ENCODE results near the gene MYO1E. TPM values are rescaled to one million over a fixed set of nuclear protein-coding genes. Genes with fewer than 3 reads are reported as not detected.

MYO1E gene
- total RNA-seq, 1 experiment from 2014 or later: 83.6 TPM

DNA sequence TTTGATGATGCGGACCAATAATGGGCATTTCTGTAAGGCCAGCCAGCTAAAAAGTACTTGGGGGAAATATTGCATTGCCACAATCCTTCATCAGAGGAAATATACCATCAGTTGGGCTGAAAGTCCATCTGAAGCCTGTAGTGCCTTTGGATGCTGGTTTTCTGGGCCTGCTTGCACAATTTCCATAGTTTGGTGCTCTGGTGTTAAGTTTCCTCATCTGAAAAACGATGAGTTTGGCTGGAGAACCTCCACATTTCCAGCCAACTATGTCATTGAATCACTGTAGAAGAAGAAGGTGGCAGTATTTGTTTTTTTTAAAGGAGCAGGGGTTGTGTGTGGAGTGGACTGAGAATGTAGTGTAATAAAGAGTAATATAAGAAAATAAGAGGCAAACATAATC is 257.6 kb downstream of the MYO1E start (continued):
- TF ChIP-seq ZNF532 (CRISPR knock-in tag; IDR thresholded peaks at IDR 0.05; ENCODE audit: borderline replicate concordance) (no peak), FOXP4 (CRISPR knock-in tag; IDR thresholded peaks at IDR 0.05) (no peak)
- TF ChIP-seq, protein P1, sequence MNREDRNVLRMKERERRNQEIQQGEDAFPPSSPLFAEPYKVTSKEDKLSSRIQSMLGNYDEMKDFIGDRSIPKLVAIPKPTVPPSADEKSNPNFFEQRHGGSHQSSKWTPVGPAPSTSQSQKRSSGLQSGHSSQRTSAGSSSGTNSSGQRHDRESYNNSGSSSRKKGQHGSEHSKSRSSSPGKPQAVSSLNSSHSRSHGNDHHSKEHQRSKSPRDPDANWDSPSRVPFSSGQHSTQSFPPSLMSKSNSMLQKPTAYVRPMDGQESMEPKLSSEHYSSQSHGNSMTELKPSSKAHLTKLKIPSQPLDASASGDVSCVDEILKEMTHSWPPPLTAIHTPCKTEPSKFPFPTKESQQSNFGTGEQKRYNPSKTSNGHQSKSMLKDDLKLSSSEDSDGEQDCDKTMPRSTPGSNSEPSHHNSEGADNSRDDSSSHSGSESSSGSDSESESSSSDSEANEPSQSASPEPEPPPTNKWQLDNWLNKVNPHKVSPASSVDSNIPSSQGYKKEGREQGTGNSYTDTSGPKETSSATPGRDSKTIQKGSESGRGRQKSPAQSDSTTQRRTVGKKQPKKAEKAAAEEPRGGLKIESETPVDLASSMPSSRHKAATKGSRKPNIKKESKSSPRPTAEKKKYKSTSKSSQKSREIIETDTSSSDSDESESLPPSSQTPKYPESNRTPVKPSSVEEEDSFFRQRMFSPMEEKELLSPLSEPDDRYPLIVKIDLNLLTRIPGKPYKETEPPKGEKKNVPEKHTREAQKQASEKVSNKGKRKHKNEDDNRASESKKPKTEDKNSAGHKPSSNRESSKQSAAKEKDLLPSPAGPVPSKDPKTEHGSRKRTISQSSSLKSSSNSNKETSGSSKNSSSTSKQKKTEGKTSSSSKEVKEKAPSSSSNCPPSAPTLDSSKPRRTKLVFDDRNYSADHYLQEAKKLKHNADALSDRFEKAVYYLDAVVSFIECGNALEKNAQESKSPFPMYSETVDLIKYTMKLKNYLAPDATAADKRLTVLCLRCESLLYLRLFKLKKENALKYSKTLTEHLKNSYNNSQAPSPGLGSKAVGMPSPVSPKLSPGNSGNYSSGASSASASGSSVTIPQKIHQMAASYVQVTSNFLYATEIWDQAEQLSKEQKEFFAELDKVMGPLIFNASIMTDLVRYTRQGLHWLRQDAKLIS (CRISPR knock-in tag; IDR thresholded peaks at IDR 0.05; ENCODE audit: borderline replicate concordance): no peak
- TF ChIP-seq, protein P2, sequence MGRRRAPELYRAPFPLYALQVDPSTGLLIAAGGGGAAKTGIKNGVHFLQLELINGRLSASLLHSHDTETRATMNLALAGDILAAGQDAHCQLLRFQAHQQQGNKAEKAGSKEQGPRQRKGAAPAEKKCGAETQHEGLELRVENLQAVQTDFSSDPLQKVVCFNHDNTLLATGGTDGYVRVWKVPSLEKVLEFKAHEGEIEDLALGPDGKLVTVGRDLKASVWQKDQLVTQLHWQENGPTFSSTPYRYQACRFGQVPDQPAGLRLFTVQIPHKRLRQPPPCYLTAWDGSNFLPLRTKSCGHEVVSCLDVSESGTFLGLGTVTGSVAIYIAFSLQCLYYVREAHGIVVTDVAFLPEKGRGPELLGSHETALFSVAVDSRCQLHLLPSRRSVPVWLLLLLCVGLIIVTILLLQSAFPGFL (CRISPR knock-in tag; IDR thresholded peaks at IDR 0.05; ENCODE audit: borderline replicate concordance): no peak

DNA sequence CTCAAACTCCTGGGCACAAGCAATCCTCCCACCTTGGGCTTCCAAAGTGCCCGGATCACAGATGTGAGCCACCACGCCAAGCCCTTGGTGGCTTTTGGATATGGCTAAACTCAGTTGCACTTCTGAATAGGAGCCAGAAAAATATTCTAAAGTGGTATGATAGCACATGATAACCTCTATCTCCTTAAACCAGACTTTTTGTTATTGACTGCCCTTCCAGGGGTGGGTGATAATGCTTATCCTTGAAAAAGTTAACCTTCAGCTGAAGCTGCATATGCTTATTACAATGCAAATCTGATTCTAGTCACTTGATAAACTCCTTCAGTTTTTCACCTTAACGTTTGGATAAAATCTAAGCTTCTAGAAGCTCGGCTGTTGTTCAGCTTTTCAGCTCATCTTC is 261.4 kb downstream of the MYO1E start:
- Mint-ChIP-seq H3K9me3 (no peaks in the 10 kb centered on the region), H3K36me3 (peaks cover 78% of the 10 kb centered on the region), H3K27ac (0 out of 2 replicates have a peak overlapping the region, but pooled peaks have one; percentile 30), H3K27me3 (ENCODE audit: low read depth) (no peaks in the 10 kb centered on the region), H3K4me1 (no peaks in the 10 kb centered on the region), H3K4me3 (no peak overlapping the region)
- ChIA-PET CTCF (interaction anchor here (0.9 kb wide), 1 partner anchor 10 kb away, joined by 4 read pairs; no protein-coding TSS in a partner anchor), POLR2A (interaction anchor here (0.7 kb wide), 1 partner anchor 692 kb away, joined by 3 read pairs; no protein-coding TSS in a partner anchor)
- TF ChIP-seq, protein P3, sequence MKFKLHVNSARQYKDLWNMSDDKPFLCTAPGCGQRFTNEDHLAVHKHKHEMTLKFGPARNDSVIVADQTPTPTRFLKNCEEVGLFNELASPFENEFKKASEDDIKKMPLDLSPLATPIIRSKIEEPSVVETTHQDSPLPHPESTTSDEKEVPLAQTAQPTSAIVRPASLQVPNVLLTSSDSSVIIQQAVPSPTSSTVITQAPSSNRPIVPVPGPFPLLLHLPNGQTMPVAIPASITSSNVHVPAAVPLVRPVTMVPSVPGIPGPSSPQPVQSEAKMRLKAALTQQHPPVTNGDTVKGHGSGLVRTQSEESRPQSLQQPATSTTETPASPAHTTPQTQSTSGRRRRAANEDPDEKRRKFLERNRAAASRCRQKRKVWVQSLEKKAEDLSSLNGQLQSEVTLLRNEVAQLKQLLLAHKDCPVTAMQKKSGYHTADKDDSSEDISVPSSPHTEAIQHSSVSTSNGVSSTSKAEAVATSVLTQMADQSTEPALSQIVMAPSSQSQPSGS (CRISPR knock-in tag; IDR thresholded peaks at IDR 0.05; ENCODE audit: borderline replicate concordance, low read depth): no peak
- TF ChIP-seq ZNF671 (CRISPR knock-in tag; IDR thresholded peaks at IDR 0.05): no peak
- TF ChIP-seq KAT7 (CRISPR knock-in tag; IDR thresholded peaks at IDR 0.05; ENCODE audit: borderline replicate concordance): no peak
- no peak for TF ChIP-seq PRRX2 (CRISPR knock-in tag; IDR thresholded peaks at IDR 0.05)
- TF ChIP-seq, protein P4, sequence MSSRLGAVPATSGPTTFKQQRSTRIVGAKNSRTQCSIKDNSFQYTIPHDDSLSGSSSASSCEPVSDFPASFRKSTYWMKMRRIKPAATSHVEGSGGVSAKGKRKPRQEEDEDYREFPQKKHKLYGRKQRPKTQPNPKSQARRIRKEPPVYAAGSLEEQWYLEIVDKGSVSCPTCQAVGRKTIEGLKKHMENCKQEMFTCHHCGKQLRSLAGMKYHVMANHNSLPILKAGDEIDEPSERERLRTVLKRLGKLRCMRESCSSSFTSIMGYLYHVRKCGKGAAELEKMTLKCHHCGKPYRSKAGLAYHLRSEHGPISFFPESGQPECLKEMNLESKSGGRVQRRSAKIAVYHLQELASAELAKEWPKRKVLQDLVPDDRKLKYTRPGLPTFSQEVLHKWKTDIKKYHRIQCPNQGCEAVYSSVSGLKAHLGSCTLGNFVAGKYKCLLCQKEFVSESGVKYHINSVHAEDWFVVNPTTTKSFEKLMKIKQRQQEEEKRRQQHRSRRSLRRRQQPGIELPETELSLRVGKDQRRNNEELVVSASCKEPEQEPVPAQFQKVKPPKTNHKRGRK (CRISPR knock-in tag; IDR thresholded peaks at IDR 0.05; ENCODE audit: borderline replicate concordance): no peak
- ATAC-seq: no peak
- DNase-seq (ENCODE audit: low spot score): no peak
